Epithelial cell of esophagus (primary cell): Measurements from ENCODE around the gene DUOXA1.
A peak's percentile ranks its signal among the peaks of the same experiment; 100 is the strongest.

Source experiments
- DNase-seq: peaks from one replicate; pipeline ENCODE4 v3.0.0; 2010; ENCODE audit warnings: low read depth
- H3K4me3 ChIP-seq: 2 replicates; pipeline ENCODE4 v1.5.1; 2011; ENCODE audit warnings: mild to moderate bottlenecking, low read length, control low read depth
- TF ChIP-seq, protein P1 (sequence below): IDR thresholded peaks from 2 replicates; pipeline ENCODE4 v1.5.1; 2011; ENCODE audit warnings: low read depth, mild to moderate bottlenecking, low read length, control low read depth, inconsistent platforms; ENCODE audit not compliant: insufficient read depth; ENCODE audit errors: missing control alignments

Gene DUOXA1

DNA sequence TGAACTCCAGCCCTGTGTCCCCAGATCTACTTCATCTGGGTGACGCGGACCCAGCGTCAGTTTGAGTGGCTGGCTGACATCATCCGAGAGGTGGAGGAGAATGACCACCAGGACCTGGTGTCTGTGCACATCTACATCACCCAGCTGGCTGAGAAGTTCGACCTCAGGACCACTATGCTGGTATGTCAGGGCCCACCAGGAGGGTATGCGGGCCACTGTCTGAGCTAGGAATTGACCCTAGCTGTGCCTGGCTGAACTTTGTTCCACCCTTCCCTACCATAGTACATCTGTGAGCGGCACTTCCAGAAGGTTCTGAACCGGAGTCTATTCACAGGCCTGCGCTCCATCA lies 33.8 kb upstream of the DUOXA1 start:
- DNase-seq = no peak
- TF ChIP-seq, protein P1, sequence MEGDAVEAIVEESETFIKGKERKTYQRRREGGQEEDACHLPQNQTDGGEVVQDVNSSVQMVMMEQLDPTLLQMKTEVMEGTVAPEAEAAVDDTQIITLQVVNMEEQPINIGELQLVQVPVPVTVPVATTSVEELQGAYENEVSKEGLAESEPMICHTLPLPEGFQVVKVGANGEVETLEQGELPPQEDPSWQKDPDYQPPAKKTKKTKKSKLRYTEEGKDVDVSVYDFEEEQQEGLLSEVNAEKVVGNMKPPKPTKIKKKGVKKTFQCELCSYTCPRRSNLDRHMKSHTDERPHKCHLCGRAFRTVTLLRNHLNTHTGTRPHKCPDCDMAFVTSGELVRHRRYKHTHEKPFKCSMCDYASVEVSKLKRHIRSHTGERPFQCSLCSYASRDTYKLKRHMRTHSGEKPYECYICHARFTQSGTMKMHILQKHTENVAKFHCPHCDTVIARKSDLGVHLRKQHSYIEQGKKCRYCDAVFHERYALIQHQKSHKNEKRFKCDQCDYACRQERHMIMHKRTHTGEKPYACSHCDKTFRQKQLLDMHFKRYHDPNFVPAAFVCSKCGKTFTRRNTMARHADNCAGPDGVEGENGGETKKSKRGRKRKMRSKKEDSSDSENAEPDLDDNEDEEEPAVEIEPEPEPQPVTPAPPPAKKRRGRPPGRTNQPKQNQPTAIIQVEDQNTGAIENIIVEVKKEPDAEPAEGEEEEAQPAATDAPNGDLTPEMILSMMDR = no peak
- H3K4me3 ChIP-seq = no peak overlapping the region

DNA sequence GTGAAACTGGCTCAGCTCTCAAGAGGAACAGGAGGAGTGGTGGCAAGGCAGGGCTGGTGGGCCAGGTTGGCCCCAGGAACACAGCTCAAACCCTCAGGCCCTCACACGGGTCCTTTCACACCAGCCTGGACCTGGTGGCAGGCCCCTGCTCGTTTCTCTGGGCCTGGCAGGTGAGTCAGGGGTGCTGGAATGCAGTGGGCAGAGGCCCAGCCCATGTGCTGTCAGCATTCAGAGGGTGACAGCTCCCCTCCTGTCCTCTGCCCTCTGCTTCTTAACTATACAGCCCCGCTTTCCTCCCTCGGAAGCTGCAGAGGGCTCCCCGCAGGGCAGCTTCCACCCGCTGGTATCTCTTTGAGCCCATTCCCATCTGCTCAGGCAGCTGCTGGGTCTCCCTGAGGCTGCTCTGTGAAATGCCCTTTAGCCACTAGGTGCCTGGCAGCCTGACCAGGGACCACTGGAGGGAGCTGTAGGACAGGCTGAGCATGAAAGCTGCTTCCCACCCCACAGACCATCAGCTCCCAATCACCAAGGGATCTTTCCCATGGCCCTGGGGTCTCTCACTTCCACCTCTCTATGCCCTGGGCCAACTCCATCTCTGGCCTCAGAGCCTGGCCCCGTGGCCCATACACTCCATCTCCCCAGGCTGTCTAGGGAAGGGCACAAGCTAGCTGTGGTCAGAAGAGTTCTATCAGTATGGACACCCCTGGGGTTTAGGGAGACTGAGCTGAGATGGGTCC lies 33.3 kb upstream of the DUOXA1 start:
- no peak overlapping the region for H3K4me3 ChIP-seq
- DNase-seq = peak; percentile 98
- TF ChIP-seq, protein P1 = peak; percentile 76

DNA sequence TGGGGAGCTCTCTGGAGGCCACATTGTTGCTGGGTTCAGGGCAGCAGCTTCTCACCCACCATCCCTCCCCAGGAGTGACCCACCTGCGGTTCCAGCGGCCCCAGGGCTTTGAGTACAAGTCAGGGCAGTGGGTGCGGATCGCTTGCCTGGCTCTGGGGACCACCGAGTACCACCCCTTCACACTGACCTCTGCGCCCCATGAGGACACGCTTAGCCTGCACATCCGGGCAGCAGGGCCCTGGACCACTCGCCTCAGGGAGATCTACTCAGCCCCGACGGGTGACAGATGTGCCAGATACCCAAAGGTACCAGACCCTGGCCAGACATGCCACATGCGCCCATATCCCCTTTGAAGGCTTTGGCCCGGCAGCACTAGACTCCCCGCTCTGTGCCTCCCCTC lies 32.0 kb upstream of the DUOXA1 start:
- TF ChIP-seq, protein P1 = no peak
- no peak for DNase-seq
- H3K4me3 ChIP-seq = no peak overlapping the region

DNA sequence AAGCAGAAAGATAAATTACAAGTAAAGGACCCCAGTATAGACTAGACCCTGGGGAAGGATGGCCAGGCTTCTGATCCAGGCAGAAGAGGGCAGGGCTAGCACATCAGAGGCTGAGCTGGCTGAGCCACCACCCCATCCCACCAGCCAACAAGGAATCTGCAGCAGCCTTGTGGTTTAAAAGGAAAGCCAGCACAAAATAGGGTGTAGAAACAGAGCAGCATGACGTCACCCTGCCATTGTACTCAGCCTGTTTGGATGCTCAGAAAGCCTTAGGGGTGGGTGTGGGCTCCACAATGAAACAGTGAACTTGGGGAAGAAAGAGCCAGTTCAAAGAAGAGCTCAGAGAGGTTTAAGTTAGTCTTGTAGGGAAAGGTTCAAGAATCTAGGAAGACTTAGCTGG lies 28.3 kb upstream of the DUOXA1 start:
- peak; percentile 97 for DNase-seq
- H3K4me3 ChIP-seq = no peak overlapping the region
- TF ChIP-seq, protein P1 = peak; percentile 16

DNA sequence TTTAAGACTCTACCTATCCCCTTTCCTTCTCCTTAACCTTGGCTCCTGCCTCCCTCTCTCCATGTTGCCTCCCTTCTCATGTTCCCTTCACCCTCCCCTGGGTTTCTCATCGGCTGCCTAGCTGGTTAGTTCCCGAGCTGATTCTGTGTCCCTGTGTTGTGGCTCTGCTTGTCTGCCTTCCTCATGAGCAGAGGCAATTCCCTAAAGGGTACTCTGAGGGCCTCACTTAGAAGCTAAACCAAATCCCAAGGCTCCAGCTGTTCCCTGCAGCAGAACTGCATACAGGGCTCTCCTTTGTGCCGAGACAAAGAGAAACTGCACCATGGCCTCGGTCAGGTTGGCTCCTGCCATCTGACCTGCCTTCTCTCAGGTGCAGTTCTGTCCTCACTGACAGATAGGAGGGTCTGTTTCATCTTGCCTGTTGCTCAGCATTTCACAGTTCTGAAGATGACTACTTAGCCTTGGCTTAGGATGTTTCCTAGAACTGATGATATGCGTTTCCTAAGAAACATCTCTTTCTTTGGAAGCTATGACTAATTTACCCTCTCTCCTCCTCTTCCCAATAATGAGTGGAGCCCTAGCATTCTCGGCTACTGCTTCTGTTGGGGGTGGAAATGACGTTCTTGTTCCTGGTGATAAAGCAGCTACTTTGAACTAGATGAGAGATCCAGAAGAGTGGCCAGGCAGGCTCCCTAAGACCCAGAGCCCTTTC lies 27.2 kb upstream of the DUOXA1 start:
- no peak overlapping the region for H3K4me3 ChIP-seq
- DNase-seq = peak; percentile 88

DNA sequence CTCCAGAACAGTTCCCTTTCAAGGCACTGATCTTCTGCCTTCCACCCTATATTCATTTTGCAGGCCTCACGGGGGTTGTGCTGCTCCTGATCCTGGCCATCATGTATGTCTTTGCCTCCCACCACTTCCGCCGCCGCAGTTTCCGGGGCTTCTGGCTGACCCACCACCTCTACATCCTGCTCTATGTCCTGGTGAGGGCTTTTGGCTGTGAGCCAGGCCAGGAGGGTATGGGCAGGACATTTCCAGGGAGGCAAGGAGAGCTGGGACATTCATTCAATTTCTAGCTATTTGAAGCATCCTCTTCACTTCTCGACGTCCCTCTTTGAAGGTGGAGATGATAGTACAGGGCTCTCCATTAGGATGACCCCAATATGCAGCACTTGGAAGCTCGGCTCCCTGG lies 26.1 kb upstream of the DUOXA1 start:
- DNase-seq = no peak
- TF ChIP-seq, protein P1 = no peak
- no peak overlapping the region for H3K4me3 ChIP-seq

More for the DNA sequence above, 27.2 kb upstream of the DUOXA1 start:
- TF ChIP-seq, protein P1 = no peak
